K562 (cell line): Measurements from ENCODE around the gene PLCG2. TPM values are rescaled to one million over a fixed set of nuclear protein-coding genes. Genes with fewer than 3 reads are reported as not detected.
A peak's percentile ranks its signal among the peaks of the same experiment; 100 is the strongest.

Source experiments
- ATAC-seq: fragments of 200-7000 bp; cut with Tn5 transposase; 3 replicates; pipeline ENCODE4 v1.9.1; 2020; ENCODE audit warnings: moderate library complexity
- BruUV-seq: library from RNA; stranded (reverse); fragments of 400-500 nt; replicated peaks from 2 replicates; lab custom pipeline; 2021; lab: Mats Ljungman, UMichigan
- CTCF ChIA-PET: fragments of 300-600 bp; formaldehyde crosslinking; extraction: SDS; loops from one replicate; lab custom pipeline; 2021; ENCODE audit warnings: low intra/inter-chr PET ratio; lab: Yijun Ruan, JAX
- POLR2A ChIA-PET: fragments of 300-600, 350-650 bp; sonication (Branson Sonifier 250); formaldehyde crosslinking; extraction: SDS; loops from one replicate; lab custom pipeline; 2021; ENCODE audit warnings: antibody characterized with exemption, inconsistent platforms; lab: Yijun Ruan, JAX
- DNase-seq, 4 experiments: peaks; one replicate each; pipeline versions ENCODE4 v3.0.0 to v3.0.0-alpha.2; 2011 to 2018; ENCODE audit warnings: low spot score in 3 of 4, mixed read lengths in 3 of 4; ENCODE audit errors: extremely low read depth in 1 of 4
- FAIRE-seq: peaks from 2 replicates; lab custom pipeline; 2011; peaks lifted over from hg19 to GRCh38; lab: Jason Lieb, UNC
- H2AFZ ChIP-seq: 2 replicates; pipeline ENCODE4 v1.6.0; 2011; ENCODE audit warnings: low read depth, low read length, control low read depth, inconsistent platforms
- H3K27ac ChIP-seq: fragments of 200-600 bp; 3 replicates; pipeline ENCODE4 v1.8.0; 2011; ENCODE audit warnings: low read depth, mild to moderate bottlenecking, control low read depth, inconsistent platforms, low read length, moderate library complexity, mixed read lengths; ENCODE audit errors: extremely low read depth
- H3K27me3 ChIP-seq, 2 experiments: fragments of 300-600 bp in 1 of 2; 2 replicates in 1 of 2; 3 replicates in 1 of 2; pipeline versions ENCODE4 v1.6.0 to v1.8.0; 2011; ENCODE audit warnings: inconsistent platforms in 2 of 2, low read length in 2 of 2, mild to moderate bottlenecking in 1 of 2, mixed read lengths in 1 of 2, moderate library complexity in 1 of 2; ENCODE audit not compliant: control insufficient read depth in 2 of 2, insufficient read depth in 2 of 2
- H3K36me3 ChIP-seq: fragments of 300-600 bp; 3 replicates; pipeline ENCODE4 v1.8.0; 2011; ENCODE audit warnings: mild to moderate bottlenecking, low read length, inconsistent platforms; ENCODE audit not compliant: control insufficient read depth, insufficient read depth
- H3K4me1 ChIP-seq, 2 experiments: fragments of 200-600 bp in 1 of 2; replicated peaks in 1 of 2; 2 replicates in 1 of 2; 3 replicates in 1 of 2; pipeline versions ENCODE4 v1.5.1 to v1.8.0; 2011; ENCODE audit warnings: inconsistent platforms in 2 of 2, low read length in 2 of 2, mild to moderate bottlenecking in 1 of 2, mixed read lengths in 1 of 2, moderate library complexity in 1 of 2; ENCODE audit not compliant: control insufficient read depth in 2 of 2, insufficient read depth in 2 of 2
- H3K4me2 ChIP-seq: 2 replicates; pipeline ENCODE4 v1.6.1; 2011; ENCODE audit warnings: low read length, control low read depth, inconsistent platforms, mixed read lengths; ENCODE audit not compliant: insufficient read depth
- H3K4me3 ChIP-seq: fragments of 200-600 bp; sonication (generic), shearing (Covaris generic); 2 replicates; pipeline ENCODE4 v1.5.1; 2016; ENCODE audit warnings: control low read depth, inconsistent platforms
- H3K79me2 ChIP-seq: fragments of 200-600 bp; 3 replicates; pipeline ENCODE4 v1.8.0; 2011; ENCODE audit warnings: low read length, inconsistent platforms; ENCODE audit not compliant: control insufficient read depth, insufficient read depth
- H3K9ac ChIP-seq, 2 experiments: 2 replicates each; pipeline versions ENCODE4 v1.6.0 to v1.6.1; 2011; ENCODE audit warnings: low read depth in 2 of 2, low read length in 2 of 2, control low read depth in 1 of 2, inconsistent platforms in 1 of 2, mild to moderate bottlenecking in 1 of 2, mixed read lengths in 1 of 2; ENCODE audit not compliant: insufficient read depth in 1 of 2
- H3K9me1 ChIP-seq: one replicate; pipeline ENCODE4 v1.6.0; 2011; ENCODE audit warnings: inconsistent platforms, mild to moderate bottlenecking, low read length, moderate library complexity; ENCODE audit not compliant: control insufficient read depth, insufficient read depth
- H3K9me3 ChIP-seq: replicated peaks from 2 replicates; pipeline ENCODE4 v1.5.1; 2011; ENCODE audit warnings: low read depth, low read length, inconsistent platforms; ENCODE audit not compliant: control insufficient read depth, insufficient read depth
- H4K20me1 ChIP-seq: replicated peaks from 2 replicates; pipeline ENCODE4 v1.6.1; 2011; ENCODE audit warnings: low read length, inconsistent platforms, mixed read lengths; ENCODE audit not compliant: control insufficient read depth, insufficient read depth
- ATF4 ChIP-seq: fragments of 450-650 bp; formaldehyde crosslinking; IDR thresholded peaks from 2 replicates; pipeline ENCODE4 v1.4.0; 2022; ENCODE audit warnings: mild to moderate bottlenecking, moderate library complexity
- EGR1 ChIP-seq: fragments of 450-650 bp; conservative IDR thresholded peaks from 2 replicates; pipeline ENCODE4 v1.6.1; 2017; ENCODE audit warnings: mild to moderate bottlenecking
- KDM2B ChIP-seq: fragments of 250-450 bp; sonication (Bioruptor Pico); IDR thresholded peaks from 2 replicates; pipeline ENCODE4 v1.8.0; 2021; ENCODE audit warnings: mild to moderate bottlenecking, moderate library complexity
- PTRF ChIP-seq: fragments of 450-650 bp; IDR thresholded peaks from 2 replicates; pipeline ENCODE4 v1.6.1; 2016; ENCODE audit warnings: mild to moderate bottlenecking, missing genetic modification characterization, missing compliant biosample characterization
- STAT5A ChIP-seq: IDR thresholded peaks from 2 replicates; pipeline ENCODE4 v1.6.1; 2012; ENCODE audit warnings: low read length, inconsistent platforms, borderline replicate concordance
- TCF3 ChIP-seq: sonication (generic); formaldehyde crosslinking; IDR thresholded peaks from 2 replicates; pipeline ENCODE4 v1.4.0; 2020; ENCODE audit warnings: mild to moderate bottlenecking, missing genetic modification reagents
- TRIM28 ChIP-seq: fragments of 450-650 bp; IDR thresholded peaks from 2 replicates; pipeline ENCODE4 v1.6.1; 2017
- WGBS: fragments of 100-300 bp; shearing (Covaris generic); methylation state at CpG from one replicate; pipeline ENCODE4 v1.1.6; 2016; ENCODE audit warnings: low coverage, mixed read lengths; ENCODE audit not compliant: insufficient coverage; ENCODE audit errors: missing lambda C conversion rate; 5-methylcytosine and 5-hydroxymethylcytosine counted together
- in situ Hi-C: fragments of 300-500 bp; cut with MboI; formaldehyde crosslinking; loops from 4 replicates; pipeline ENCODE4 v1.15.0; 2018; ENCODE audit warnings: inconsistent platforms, mixed read lengths
- intact Hi-C: fragments of 100-400 bp; cut with micrococcal nuclease; formaldehyde crosslinking; loops from 2 replicates; pipeline ENCODE4 v1.14.2; 2022
- polyA plus RNA-seq, 8 experiments: library from polyadenylated mRNA; depleted of rRNA in 4 of 8; stranded (reverse) in 5 of 8; unstranded in 3 of 8; fragments of >200 nt; fragmentation: Nextera tagmentation in 2 of 8; fragmentation: Illumina TruSeq in 1 of 8; extraction: Ambion mirVana in 2 of 8; extraction: Trizol in 1 of 8; gene quantifications; 2 replicates each; pipeline versions ENCODE4 v1.2.1 to v1.2.3, GENCODE V29; 2011 to 2014; ENCODE audit warnings: inconsistent platforms in 1 of 8, missing spikeins in 1 of 8
- total RNA-seq, 7 experiments: library from RNA; depleted of rRNA in 6 of 7; stranded (reverse); fragments of >200 nt in 6 of 7; fragmentation: Illumina TruSeq in 2 of 7; extraction: Trizol in 2 of 7; gene quantifications; 2 replicates each; pipeline versions ENCODE4 v1.2.1 to v1.2.3, GENCODE V29; 2011 to 2021; ENCODE audit warnings: low replicate concordance in 1 of 7
- TF ChIP-seq, protein P1 (sequence below): sonication (generic); formaldehyde crosslinking; IDR thresholded peaks from 2 replicates; pipeline ENCODE4 v1.8.0; 2022; ENCODE audit warnings: mild to moderate bottlenecking, low read depth, missing genetic modification reagents
- TF ChIP-seq, protein P2 (sequence below): fragments of 250-450 bp; sonication (Bioruptor Pico); IDR thresholded peaks from 2 replicates; pipeline ENCODE4 v1.8.0; 2022; ENCODE audit warnings: moderate library complexity, mild to moderate bottlenecking, inconsistent platforms
- TF ChIP-seq, protein P3 (sequence below): fragments of 450-650 bp; IDR thresholded peaks from 2 replicates; pipeline ENCODE4 v1.6.1; 2017; ENCODE audit warnings: antibody characterized with exemption, mild to moderate bottlenecking
- TF ChIP-seq, protein P4 (sequence below), 3 experiments: IDR thresholded peaks in 2 of 3; conservative IDR thresholded peaks in 1 of 3; 2 replicates each; pipeline ENCODE4 v1.5.1; 2011 to 2012; ENCODE audit warnings: low read length in 3 of 3, mild to moderate bottlenecking in 3 of 3, control low read depth in 2 of 3, improper control_type of control experiment in 1 of 3, inconsistent platforms in 1 of 3, low read depth in 1 of 3, mixed read lengths in 1 of 3, moderate library complexity in 1 of 3; ENCODE audit not compliant: insufficient read depth in 2 of 3

The PLCG2 gene
- total and polyA plus RNA-seq, 9 of the 15 experiments (the other 6 are each of a cell fraction or from before 2014, with no cell fraction given) = 0.94 to 7.1 (median 3.1) TPM

DNA sequence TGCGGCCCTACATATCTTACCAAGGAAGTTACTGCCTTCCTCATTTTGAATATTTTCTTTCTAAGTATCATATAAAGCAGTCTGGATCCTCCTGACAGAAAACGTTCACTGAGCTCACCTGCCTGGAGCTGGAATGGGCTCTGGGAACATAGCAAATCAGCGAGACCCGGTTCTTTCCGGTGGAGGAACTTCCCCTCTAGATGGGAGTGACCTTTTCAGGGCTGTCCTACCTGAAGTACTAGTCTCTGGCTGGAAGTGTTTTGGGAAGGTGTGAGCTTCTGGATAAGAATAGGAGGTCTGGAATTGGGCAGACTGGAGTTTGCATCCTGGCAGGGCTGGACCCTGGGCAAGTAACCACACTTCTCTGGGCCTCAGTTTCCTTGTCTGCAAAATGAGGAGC lies 152.8 kb downstream of the PLCG2 start (continued):
- TF ChIP-seq ATF4 (CRISPR knock-in tag) (no peak), TRIM28 (no peak), TCF3 (CRISPR knock-in tag) (no peak), STAT5A (no peak), KDM2B (CRISPR knock-in tag) (no peak), EGR1 (no peak)
- TF ChIP-seq, protein P1, sequence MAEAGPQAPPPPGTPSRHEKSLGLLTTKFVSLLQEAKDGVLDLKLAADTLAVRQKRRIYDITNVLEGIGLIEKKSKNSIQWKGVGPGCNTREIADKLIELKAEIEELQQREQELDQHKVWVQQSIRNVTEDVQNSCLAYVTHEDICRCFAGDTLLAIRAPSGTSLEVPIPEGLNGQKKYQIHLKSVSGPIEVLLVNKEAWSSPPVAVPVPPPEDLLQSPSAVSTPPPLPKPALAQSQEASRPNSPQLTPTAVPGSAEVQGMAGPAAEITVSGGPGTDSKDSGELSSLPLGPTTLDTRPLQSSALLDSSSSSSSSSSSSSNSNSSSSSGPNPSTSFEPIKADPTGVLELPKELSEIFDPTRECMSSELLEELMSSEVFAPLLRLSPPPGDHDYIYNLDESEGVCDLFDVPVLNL = no peak
- TF ChIP-seq, protein P2, sequence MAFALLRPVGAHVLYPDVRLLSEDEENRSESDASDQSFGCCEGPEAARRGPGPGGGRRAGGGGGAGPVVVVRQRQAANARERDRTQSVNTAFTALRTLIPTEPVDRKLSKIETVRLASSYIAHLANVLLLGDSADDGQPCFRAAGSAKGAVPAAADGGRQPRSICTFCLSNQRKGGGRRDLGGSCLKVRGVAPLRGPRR = no peak

GRCh38 chr16:81932668-81933067 lies 153.6 kb downstream of the PLCG2 start:
- Histone ChIP-seq H3K27ac (no peak overlapping the region), H3K9me1 (no peaks in the 10 kb centered on the region), H2AFZ (no peak overlapping the region)
- DNase-seq = no peak
- no TSS peak for BruUV-seq
- TF ChIP-seq PTRF (tag) = no peak
- TF ChIP-seq, protein P3, sequence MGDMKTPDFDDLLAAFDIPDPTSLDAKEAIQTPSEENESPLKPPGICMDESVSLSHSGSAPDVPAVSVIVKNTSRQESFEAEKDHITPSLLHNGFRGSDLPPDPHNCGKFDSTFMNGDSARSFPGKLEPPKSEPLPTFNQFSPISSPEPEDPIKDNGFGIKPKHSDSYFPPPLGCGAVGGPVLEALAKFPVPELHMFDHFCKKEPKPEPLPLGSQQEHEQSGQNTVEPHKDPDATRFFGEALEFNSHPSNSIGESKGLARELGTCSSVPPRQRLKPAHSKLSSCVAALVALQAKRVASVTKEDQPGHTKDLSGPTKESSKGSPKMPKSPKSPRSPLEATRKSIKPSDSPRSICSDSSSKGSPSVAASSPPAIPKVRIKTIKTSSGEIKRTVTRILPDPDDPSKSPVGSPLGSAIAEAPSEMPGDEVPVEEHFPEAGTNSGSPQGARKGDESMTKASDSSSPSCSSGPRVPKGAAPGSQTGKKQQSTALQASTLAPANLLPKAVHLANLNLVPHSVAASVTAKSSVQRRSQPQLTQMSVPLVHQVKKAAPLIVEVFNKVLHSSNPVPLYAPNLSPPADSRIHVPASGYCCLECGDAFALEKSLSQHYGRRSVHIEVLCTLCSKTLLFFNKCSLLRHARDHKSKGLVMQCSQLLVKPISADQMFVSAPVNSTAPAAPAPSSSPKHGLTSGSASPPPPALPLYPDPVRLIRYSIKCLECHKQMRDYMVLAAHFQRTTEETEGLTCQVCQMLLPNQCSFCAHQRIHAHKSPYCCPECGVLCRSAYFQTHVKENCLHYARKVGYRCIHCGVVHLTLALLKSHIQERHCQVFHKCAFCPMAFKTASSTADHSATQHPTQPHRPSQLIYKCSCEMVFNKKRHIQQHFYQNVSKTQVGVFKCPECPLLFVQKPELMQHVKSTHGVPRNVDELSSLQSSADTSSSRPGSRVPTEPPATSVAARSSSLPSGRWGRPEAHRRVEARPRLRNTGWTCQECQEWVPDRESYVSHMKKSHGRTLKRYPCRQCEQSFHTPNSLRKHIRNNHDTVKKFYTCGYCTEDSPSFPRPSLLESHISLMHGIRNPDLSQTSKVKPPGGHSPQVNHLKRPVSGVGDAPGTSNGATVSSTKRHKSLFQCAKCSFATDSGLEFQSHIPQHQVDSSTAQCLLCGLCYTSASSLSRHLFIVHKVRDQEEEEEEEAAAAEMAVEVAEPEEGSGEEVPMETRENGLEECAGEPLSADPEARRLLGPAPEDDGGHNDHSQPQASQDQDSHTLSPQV = no peak
- TF ChIP-seq, protein P4, sequence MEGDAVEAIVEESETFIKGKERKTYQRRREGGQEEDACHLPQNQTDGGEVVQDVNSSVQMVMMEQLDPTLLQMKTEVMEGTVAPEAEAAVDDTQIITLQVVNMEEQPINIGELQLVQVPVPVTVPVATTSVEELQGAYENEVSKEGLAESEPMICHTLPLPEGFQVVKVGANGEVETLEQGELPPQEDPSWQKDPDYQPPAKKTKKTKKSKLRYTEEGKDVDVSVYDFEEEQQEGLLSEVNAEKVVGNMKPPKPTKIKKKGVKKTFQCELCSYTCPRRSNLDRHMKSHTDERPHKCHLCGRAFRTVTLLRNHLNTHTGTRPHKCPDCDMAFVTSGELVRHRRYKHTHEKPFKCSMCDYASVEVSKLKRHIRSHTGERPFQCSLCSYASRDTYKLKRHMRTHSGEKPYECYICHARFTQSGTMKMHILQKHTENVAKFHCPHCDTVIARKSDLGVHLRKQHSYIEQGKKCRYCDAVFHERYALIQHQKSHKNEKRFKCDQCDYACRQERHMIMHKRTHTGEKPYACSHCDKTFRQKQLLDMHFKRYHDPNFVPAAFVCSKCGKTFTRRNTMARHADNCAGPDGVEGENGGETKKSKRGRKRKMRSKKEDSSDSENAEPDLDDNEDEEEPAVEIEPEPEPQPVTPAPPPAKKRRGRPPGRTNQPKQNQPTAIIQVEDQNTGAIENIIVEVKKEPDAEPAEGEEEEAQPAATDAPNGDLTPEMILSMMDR (IDR thresholded peaks at IDR 0.05 in 2 of 3, conservative IDR thresholded peaks at IDR 0.05 in 1 of 3; ENCODE audit: insufficient read depth in 2 of 3, low read depth in 1 of 3, low read length in 3 of 3) = 0 out of 6 replicates have a peak, but pooled peaks of 1 of the 3 experiments have one; percentile 17
- TF ChIP-seq, all 486 proteins: peak for 1
- intact Hi-C loops = loop anchor here (5.0 kb wide), 1 partner anchor 40 kb away; no protein-coding TSS in a partner anchor
- peaks cover 5 to 10% of the 10 kb centered on the region in 2 experiments; a peak in 3 of 5 replicates for H3K4me1 ChIP-seq
- no peak for FAIRE-seq
- ChIA-PET POLR2A (no interaction called here), CTCF (no interaction called here)
- H3K9ac ChIP-seq = no peak overlapping the region
- no peak overlapping the region for H3K4me3 ChIP-seq
- no peaks in the 10 kb centered on the region for H3K36me3 ChIP-seq
- 0% methylated on average over 4 of the region's 4 CpGs for WGBS
- H3K79me2 ChIP-seq = no peaks in the 10 kb centered on the region
- no peak for ATAC-seq
- no peaks in the 10 kb centered on the region for H3K9me3 ChIP-seq
- in situ Hi-C loops = no loop called here
- no peaks in the 10 kb centered on the region for H4K20me1 ChIP-seq
- peaks cover 15 to 32% of the 10 kb centered on the region in 2 experiments; a peak in 4 of 5 replicates for H3K27me3 ChIP-seq
- no peak overlapping the region for H3K4me2 ChIP-seq
